Coronary artery (tissue), 2 donors: ENCODE data around the gene USP53.
"Not testable (repeated sequence)": the region's sequence is repeated elsewhere in the genome, so short reads cannot be mapped to it uniquely, and the experiment has no call there.

Experiments
- DNase-seq: peaks from one replicate; pipeline ENCODE4 v3.0.0-alpha.2; 2017; ENCODE audit warnings: low spot score
- H3K27ac ChIP-seq, 2 donors: fragments of 200-600 bp; sonication (generic); one replicate each; pipeline ENCODE4 v1.5.1; 2016 to 2019
- H3K4me3 ChIP-seq: fragments of 200-600 bp; sonication (generic); 2 replicates; pipeline ENCODE4 v1.5.1; 2016; ENCODE audit warnings: mild to moderate bottlenecking, moderate library complexity
- TF ChIP-seq, protein P1 (sequence below): fragments of 200-600 bp; sonication (generic); IDR thresholded peaks from one replicate; pipeline ENCODE4 v1.5.1; 2019; ENCODE audit warnings: antibody characterized with exemption

The USP53 gene

DNA sequence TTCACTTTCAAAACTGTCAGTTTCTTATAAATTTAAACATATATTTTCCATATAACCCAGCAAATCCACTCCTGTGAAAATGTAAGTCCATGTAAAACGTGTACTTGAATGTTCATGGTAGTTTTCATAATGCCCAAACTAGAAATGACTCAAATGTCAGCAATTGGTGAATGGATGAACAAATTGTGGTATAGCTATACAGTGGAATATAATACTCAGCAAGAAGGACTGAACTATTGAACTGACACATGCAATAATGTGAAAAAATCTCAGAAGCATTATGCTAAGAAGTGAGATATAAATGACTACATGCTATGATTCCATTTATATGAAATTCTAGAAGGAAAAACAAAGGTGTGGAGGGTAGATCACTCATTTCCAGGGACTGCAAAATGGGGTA, 52.2 kb downstream of the USP53 start:
- no peak overlapping the region for H3K27ac ChIP-seq
- H3K4me3 ChIP-seq, result no peak overlapping the region
- TF ChIP-seq, protein P1, sequence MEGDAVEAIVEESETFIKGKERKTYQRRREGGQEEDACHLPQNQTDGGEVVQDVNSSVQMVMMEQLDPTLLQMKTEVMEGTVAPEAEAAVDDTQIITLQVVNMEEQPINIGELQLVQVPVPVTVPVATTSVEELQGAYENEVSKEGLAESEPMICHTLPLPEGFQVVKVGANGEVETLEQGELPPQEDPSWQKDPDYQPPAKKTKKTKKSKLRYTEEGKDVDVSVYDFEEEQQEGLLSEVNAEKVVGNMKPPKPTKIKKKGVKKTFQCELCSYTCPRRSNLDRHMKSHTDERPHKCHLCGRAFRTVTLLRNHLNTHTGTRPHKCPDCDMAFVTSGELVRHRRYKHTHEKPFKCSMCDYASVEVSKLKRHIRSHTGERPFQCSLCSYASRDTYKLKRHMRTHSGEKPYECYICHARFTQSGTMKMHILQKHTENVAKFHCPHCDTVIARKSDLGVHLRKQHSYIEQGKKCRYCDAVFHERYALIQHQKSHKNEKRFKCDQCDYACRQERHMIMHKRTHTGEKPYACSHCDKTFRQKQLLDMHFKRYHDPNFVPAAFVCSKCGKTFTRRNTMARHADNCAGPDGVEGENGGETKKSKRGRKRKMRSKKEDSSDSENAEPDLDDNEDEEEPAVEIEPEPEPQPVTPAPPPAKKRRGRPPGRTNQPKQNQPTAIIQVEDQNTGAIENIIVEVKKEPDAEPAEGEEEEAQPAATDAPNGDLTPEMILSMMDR, result no peak
- no peak for DNase-seq

DNA sequence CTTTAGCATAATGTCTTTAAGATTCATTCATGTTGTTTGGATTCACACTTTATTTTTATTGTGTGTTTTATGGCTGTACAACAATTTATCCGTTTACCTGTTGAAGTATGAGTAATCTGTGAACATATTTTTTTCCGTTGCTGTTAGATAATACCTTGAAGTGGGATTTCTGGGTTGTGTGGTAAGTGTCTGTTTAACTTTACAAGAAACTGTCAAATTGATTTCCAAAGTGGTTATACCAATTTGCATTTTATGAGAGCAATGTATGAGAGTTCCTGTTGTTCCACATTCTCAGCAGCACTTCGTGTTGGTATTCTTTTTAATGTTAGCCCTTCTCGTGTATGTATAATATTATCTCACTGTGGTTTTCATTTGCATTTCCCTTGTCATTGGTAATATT, 53.6 kb downstream of the USP53 start:
- TF ChIP-seq, protein P1, result no peak
- H3K27ac ChIP-seq, result no peak overlapping the region
- DNase-seq, result no peak
- H3K4me3 ChIP-seq, result no peak overlapping the region

- TF ChIP-seq, protein P1, result no peak
- DNase-seq, result no peak
- Histone ChIP-seq H3K27ac (no peak overlapping the region), H3K4me3 (no peak overlapping the region)
Observed at GRCh38 chr4:119268466-119268865, 56.0 kb downstream of the USP53 start.

GRCh38 chr4:119271361-119272085, 59.0 kb downstream of the USP53 start:
- no peak for DNase-seq
- Histone ChIP-seq H3K27ac (no peak overlapping the region), H3K4me3 (no peak overlapping the region)
- TF ChIP-seq, protein P1, result no peak

DNA sequence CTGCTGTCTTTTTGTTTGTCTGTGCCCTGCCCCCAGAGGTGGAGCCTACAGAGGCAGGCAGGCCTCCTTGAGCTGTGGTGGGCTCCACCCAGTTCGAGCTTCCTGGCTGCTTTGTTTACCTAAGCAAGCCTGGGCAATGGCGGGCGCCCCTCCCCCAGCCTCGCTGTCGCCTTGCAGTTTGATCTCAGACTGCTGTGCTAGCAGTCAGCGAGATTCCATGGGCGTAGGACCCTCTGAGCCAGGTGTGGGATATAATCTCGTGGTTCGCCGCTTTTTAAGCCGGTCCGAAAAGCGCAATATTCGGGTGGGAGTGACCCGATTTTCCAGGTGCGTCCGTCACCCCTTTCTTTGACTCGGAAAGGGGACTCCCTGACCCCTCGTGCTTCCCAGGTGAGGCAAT, 67.0 kb downstream of the USP53 start:
- not testable (repeated sequence) for H3K4me3 ChIP-seq

GRCh38 chr4:119279945-119280344, 67.4 kb downstream of the USP53 start:
- DNase-seq, H3K27ac ChIP-seq, H3K4me3 ChIP-seq: not testable (repeated sequence)

More for the DNA sequence above, 67.0 kb downstream of the USP53 start:
- not testable (repeated sequence) for DNase-seq, H3K27ac ChIP-seq

GRCh38 chr4:119281393-119281792, 68.9 kb downstream of the USP53 start:
- DNase-seq, result no peak
- Histone ChIP-seq H3K27ac (no peak overlapping the region), H3K4me3 (no peak overlapping the region)
- TF ChIP-seq, protein P1, result no peak

DNA sequence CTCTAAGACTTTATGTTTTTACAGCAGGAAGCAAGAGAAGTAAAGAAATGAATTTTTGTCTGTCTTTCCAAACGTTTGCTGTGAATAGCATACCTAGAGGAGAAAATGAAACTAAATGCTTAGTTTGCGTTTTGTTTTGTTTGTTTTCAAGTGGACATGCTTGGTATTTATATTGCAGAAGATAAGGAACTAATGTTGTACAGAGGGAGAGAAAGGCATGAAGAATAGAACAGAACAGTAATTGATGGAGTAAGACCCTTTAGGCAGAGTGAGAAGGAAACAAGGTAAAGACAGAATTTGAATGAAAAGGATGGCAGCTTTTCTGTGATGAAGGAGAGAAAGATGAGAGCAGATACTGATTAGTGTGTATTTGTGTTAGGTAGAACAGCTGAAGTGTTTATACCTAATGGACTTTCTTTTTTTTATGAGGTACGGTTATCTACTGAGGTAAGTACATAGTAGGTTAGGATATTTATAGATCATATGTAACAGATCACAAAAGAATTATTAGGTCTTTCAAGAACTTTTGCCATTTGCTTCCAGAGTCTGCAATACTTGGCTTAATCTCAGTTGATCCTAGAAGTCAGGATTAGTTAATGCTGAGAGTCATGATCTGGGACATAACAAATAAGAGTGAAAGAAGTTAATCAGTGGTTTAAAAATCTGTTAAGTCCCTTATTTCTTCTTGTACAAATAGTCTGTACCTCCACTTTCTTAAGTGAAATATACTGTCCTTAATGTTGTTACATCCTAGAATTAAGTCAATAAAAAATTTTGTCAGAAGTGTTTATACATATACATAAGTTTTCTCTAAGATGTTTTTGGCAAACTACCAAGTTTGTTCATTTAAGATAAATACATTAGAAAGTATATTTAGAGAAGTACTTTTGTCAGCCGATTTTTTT, 72.6 kb downstream of the USP53 start:
- peak overlapping the region; percentile 30 for H3K4me3 ChIP-seq
- H3K27ac ChIP-seq, result peak overlapping the region; percentile 42 to 61
- DNase-seq, result no peak
- TF ChIP-seq, protein P1, result no peak
